HG02840 (cell line): ENCODE data around the gene TXNDC11.
A peak's percentile ranks its signal among the peaks of the same experiment; 100 is the strongest.

Experiments
- ATAC-seq: cut with Tn5 transposase; IDR thresholded peaks from one replicate; pipeline ENCODE4 v1.9.1; 2021; ENCODE audit warnings: mild to moderate bottlenecking, moderate library complexity, moderate number of reproducible peaks; ENCODE audit not compliant: unreplicated experiment, low FRiP score

TXNDC11 gene

DNA sequence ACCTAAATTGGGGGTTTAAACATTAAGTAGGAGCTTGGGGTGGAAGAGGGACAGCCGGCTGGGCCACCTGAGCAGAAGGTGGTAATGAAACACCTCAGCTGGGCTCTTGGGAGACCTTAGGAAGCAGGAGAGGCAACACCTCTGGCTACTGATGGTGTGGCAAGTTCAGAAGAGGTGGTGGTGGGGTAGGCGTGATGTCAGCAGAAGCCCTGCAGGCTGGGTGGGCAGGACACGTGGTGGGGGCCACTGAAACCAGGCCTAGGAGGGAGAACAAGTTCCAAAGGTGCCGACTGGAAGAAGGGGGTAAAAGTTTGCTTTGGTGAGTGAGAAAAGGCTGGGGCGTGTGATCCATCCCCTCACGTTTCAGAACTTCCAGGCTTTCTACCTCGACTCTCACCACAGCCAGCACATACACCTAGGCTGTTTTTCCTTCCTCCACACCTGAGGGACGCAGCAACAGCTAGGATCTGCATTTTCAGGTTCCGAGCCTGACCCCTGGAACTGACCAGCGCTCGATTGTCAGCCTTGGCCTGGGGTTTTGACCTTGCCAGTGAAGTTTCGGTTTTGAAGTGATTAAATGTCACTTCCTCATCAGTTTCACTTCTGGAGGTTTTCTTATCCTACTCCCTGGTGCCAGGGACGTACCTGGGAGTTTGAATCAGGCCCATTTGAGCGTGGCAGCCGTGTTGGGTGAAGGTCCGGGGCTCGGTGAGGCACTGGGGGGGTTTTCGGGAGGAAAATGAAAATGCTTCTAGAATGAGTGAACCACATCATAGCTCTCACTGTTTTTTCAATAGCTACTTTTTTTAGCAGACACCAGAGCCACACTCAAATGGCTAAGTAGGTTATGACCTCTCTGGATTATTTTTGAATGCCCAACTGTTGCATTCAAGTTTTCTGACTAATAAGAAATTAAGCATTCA is 64.4 kb downstream of the TXNDC11 start:
- no peak for ATAC-seq

DNA sequence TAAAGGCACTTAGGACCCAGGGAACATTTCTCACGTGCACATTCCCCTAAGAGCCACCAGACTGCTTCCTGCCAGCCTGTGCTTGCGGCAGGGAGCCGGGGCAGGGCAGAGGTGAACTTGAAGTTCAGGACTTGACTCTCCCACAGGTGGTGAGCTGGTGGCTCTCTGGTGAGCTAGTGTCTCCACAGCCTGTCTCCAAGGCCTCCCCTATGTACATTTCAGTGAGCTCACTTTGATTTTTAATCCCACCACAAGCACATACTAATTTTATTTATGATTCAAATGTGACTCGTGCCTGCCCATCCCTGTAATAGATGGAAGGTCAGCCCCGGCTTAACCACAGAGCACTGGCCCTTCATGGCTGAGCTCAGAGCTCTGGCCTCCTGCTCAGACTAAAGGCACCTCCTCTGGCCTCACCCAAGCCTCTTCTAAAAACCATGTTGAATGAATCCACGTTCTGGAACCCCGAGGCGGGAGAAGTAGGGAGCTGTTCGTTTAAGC is 65.2 kb downstream of the TXNDC11 start:
- ATAC-seq, result no peak

DNA sequence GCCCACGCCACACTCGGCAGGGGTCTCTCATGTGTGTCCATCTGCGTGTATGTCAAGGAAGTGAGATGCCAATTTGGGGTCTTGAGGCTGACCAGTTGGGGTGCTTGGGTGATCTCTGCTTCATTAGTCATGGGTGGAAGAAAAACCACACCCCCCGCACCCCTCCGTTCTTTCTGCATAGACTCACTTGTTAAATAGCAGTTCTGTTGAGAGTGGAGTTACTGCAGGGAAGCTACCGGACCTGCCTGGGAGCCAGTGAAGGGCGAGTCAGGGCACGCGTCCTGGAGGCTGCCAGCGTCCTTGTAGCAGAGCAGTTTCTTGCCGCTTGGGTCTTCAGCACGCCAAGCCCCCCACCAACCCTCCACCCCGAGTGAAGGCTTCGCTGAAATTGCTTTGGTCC is 65.9 kb downstream of the TXNDC11 start:
- no peak for ATAC-seq

DNA sequence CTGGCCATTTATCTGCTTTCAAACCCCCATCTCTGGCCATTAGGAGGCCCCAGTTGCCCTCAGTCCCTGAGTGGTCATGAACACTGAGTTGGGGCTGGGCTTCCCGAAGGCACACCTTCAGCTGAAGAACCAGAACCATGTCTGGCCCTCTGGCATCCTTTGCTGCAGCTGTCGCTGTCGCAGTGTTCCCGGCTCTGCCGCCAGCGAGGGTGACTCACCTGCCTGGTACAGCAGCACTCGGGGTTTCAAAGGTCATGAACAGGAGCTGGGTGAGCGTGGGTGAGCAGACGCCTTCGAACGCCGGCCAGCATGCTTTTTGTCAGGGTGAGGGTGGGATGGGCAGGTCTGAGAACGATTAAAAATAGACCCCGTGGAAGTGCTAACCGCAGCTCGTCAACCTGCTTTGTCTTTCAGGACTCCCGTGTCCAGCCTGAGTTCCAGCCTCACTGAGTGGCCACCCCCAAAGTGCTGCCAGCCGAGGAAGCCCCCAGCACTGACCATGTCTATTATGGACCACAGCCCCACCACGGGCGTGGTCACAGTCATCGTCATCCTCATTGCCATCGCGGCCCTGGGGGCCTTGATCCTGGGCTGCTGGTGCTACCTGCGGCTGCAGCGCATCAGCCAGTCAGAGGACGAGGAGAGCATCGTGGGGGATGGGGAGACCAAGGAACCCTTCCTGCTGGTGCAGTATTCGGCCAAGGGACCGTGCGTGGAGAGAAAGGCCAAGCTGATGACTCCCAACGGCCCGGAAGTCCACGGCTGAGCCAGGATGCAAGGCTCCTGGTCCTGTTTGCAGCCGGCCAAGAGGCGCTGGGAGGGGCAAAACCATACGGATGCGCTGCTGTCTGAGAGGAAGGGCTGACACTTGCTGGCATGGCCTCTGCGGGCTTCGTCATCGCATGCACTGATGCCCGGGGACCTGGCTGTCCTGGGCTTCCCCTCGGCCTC is 66.8 kb downstream of the TXNDC11 start:
- ATAC-seq, result no peak

DNA sequence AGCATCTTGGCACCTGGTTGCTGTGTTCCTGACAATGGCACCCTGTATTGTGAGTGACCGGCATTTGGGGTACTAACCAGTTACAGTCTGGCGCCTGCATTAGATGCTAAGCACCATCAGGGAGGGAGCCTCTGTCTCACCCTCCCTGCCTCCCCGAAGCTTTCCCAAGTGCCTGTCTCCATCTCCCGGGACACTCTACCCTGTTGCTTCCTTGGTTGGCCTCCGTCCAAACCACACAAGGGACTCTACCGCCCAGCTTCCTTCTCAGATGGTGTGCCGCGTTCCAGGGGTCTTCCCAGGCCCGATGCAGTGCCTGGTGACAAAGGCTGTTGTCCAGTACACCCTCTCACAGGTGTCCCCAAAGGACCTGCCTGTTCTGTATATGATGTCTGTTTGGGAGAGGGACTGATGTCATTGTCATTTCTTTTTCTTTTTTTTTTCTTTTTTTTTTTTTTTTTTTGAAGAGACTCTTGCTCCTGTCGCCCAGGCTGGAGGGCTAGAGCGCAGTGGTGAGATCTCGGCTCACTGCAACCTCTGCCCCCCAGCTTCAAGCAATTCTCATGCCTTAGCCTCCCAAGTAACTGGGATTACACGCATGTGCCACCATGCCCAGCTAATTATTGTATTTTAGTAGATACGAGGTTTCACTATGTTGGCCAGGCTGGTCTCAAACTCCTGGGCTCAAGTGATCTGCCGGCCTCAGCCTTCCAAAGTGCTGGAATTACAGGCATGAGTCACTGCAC is 67.7 kb downstream of the TXNDC11 start:
- ATAC-seq, result no peak

DNA sequence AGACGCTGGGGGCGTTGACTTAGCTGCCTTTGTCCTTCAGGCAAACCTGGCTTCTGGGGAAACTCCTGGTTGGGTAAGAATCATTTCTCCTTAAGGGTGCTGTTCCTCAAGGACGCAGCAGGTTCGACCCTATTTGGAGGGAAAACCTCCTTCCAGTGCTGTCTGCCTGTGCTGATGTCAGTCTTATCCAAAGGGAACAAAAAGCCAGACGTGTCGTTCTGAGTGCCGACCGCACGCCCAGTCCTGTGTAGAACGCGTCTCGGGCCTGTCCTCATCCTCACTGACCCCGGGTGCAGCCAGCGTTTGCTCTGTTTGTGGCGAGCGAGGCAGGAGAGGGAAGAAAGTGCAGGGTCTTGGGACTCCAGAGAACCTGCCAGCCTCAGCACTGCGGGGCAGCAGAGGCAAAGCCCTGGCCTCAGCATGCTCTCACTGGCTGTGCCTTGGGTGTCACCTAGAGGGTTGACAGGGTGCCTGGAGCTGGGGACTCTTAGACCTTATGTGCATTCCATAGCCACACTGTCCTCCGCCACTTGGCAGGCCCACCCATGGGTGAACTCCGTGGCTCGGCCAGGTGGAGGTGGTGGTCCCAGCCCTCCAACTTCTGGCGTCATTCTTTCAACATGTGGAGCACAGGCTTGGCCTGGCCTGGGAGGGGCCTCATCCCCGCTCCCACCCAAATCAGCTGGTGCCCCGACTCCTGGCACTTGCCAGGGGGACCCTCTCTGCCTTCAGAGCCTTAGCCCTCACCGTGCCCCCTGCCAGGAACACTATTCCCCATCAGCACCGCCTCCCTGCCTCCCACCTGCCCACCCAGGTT is 68.4 kb downstream of the TXNDC11 start:
- no peak for ATAC-seq

DNA sequence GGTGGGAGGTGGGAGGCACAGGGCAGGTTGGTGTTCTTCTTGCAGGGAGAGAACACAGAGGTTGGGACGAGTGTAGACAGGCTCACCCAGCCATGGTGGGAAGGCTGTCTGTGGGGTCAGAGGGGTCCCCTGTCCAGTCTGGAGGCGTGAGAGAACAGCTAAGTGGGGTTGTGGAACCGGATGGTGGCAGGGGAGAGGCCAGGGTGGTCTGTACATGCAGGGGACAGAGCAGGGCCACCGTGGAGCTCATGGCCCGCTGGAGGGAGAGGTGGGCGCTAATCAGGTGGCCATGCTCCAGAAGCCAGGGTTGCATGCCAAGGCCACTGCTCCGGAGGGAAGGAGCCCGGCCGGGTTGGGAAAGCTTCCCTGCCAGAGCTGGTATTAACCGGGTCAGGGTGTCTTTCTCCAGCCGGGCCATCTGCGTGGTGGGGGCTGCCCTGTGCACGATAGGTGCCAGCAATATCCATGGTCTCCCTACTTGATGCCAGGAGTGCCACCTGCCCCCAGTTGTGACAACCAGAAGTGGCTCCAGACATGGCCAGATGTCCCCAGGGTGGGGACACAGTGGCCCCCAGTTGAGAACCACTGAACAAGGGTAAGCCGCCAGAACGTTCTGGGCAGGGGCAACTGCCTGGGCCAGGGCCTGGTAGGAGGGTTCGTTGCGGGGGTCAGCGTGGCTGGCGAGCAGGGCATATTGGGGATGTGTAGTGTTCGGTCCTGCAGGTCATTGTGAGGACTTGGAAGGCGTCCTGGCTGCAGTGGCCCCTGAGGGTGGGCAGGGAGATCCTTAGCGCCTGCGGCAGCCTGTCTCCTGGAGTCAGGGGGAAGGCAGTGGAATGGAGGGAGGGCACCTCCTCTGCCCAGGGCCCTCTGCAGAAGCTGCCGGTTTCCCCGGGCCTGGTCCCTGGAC is 69.3 kb downstream of the TXNDC11 start:
- ATAC-seq, result no peak

DNA sequence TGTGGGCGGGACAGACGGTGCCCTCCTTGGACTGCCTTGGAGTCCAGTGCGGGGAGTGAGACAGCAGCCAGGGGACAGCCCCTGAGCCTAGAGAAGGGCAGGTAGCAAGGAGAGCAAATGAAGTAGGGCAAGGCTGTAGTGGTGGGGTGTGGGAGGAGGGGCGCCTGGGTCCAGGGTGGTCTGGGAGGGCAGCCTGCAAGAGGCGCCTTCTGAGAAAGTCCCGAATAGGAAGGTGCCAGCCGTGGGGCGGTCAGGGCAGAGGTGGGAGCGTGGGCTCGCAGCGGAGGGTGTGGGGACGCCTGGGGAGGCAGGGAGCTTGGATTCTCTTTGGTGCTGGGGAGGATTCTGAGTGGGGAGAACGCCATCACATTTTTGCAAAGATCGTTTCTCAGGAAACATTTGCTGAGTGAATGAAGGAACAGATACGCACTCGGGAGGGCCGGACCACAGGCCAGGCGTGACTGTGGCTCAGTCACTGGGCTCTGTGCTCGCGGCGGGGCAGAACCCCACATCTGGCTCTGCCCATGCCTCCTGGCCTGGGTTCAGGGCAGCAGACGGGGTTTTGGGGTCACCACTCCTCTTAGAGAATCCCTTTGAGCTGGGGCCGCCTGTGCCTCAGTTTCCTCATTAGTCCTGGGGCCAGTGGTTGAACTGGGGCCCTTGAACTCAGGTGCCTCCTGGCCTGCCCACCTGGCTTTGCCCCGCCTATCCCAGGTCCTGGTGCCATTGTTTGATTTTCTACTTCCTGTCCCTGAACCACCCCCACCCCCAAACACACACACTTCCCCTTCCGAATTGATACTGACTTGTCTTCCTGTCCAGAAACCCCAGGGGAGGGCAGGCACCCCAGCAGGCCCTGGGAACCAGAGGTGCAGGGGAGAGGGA is 70.2 kb downstream of the TXNDC11 start:
- no peak for ATAC-seq

DNA sequence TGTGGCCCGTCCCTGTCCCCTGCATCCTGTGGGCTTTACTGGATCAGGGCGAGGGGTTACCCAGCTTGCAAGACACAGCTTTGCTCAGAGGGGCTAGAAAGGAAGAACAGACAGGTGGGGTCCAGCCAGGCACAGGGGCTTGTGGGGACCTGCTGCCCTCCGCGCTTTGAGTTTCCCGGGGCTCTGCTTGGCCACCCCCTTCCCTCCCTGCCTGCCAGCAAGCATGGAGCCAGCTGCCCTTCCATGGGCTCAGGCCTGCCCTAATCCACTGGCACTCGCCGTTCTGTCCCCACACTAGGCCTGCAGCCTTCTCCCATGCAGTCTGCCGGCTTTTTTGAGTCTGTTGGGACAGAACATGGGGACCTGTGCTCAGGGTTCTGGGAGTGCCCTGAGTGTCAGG is 71.0 kb downstream of the TXNDC11 start:
- no peak for ATAC-seq

DNA sequence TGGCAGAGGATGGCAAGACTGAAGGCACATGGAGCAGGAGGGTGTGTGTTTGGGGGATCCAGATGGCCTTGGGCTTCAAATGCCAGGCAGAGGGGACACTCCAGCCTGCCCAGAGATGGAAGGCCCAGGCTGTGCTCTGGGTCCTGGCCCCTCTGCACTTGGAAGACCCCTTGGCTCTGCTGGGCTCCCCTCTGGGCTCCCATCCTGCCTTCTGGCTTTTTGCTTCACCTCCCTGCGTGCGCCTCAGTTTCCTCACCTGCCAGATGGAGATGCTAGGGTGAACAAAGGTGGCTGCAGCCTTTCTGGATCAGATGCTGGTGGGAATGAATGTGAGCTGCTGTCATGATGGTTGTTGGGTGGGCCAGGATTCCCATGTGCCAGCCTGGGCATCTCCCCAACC is 71.4 kb downstream of the TXNDC11 start:
- no peak for ATAC-seq

DNA sequence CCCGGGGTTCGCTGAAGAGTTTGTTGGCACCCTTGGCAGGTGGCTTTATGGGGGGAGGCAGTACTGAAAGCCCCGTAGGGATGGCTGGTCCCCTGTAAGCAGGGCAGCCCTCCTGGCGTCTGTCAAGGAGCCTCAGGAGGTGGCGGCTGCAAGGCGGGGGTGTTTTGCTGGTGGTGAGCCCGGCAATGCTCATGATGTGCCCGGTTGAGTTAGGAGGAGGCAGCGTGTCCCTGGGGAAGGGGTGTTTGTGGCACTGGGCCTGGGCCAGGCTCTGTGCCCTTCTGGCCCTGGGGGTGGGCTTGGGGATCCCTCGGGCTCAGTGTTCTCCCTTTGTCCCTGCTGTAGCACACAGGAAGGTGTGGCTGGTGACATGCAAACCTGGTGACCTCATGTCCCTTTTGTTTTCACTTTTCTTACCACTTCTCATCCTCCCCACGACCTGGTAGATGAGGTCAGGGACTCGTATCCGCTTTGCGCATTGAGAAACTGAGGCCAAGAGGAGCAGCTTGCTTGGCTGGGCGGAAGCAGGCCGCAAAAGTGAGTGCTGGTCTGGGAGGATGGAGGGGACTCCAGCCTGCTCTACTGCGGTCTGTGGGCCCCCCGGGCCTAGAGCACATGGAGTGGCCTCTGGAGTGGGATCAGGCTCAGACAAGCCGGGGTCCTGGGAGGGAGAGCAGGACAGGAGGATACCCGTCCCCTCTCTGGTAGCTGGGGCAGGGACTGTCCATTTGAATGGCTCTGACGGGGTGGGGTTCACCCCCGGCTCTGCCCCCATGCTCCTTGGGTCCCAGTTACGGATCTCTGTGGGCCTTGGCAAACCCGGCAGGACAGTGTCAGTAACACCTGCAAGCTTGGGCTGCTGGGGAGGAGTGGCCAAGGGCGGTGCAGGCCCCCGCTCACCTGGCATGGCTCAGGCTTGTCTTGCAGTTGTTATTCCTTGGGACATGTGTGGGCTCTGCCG is 72.2 kb downstream of the TXNDC11 start:
- no peak for ATAC-seq

DNA sequence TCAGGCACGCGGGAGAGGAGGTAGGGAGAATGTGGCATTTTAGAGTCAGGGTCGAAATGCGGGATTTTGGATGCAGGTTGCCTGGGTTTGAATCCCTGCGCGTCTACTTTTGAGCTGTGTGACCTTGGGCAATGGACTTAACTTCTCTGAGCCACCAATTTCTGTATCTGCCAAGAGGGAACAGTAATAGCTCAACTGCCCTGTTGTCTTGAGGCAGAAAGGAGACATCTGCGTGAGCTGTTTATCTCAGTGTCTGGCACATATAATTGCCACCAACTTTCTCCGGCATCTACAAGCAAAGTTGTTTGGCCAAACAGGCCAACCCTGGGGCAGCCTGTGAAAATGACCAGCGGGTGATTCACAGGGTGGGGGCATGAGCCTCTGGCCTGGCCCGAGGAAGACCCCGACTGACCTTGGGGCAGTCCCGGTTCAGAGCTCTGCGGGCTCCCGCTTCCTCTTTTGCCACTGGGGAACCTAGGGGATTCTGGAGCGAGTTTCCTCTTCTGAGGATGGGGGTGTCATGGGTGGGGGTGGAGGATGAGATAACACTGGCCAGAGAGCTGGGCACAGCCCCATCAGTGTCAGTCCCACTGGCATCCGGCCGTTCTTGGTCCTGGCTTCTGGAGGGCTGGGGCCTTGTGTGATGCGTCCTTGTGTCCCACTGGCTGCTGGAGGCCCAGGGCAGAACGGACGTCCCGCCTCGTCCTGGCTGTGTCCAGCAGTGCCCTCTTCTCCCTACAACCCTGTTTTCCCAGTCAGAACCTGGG is 73.1 kb downstream of the TXNDC11 start:
- no peak for ATAC-seq

DNA sequence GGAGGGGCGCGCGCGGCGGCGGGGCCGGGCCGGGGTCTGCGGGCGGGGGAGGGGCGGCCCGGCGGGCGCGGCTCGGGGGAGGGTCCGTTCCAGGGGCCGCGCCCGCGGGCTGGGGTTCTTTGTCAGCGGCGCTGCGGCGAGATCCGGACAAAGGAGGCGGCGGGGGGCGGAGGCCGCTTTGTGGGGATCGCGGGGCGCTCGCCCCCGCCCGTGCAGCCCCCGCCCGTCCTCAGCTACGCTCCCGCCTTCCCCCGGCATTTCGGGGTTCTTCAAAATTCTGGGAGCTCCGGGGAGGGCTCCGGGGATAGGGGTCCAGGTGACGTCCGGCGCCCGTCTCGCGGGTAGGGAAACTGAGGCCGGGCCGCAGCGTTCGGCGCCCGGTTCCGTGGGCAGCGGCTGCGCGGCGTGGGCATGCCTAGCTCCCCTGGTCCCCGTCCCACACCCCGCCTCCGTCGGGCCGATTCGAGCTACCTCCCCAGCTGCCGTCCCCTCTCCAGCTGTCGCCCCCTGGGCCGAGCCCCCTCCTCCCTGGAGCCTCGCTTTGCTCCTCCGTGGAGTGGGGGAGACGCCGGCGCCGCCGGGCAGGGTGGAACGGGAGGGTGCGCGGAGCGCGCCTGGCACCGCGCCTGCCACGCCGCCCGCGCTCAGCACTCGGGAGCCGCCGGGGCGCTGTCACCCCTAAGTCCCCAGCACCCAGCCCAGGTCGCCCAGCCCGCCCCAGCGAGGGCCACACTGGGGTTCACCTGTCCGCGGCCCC is 73.9 kb downstream of the TXNDC11 start:
- ATAC-seq, result no peak

DNA sequence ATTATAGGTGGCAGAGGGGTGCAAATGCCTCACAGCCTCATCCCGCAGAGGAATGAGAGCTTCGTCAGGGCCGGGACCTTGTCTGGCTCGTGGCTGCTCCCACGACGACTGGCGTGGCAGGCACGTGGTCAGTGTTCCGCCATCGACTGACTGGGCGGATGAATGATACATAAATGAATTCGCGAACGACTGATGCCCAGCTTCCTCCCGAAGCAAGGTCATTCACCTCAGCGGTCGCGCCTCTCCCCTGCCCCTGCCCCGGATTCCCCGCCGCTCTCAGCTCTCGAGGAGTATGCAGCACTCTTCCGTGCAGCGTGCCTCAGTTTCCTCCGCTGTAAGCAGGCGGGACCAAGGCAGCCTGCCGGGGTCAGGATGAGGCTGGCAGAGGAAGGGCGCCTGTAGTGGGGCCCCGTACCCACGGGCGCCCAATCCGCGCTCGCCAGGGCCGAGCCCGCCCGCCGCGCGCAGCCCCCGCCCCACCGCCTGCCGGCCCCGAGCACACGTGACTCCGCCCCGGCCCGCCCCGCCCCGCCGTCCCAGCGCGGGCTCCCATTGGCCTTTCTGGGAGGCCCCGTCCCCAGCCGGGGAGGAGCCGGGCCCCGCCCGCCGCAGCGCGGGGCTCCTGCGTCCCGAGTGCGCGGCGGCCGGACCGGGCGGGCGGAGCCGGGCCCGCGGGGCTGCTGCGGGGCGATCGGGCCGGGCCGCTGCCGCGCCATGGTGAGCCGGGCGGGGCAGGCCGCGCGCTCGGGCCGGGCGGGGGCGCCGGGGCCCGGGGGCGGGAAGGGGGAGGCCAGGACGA is 74.6 kb downstream of the TXNDC11 start, which contains the start of gene SNN:
Gene SNN (plus strand): TSS at position 632 of the 799 bp plus-strand sequence. CDS start 7,605 bp downstream, outside the sequence.
- ATAC-seq, result peak; percentile 50
